Loucy (cell line): ENCODE results near the gene GHSR.

ENCODE experiments used
- H2AFZ ChIP-seq: fragments of 200-600 bp; sonication (generic); 2 replicates; pipeline ENCODE4 v1.6.0; 2016; ENCODE audit warnings: antibody characterized with exemption, mild to moderate bottlenecking, low read length, moderate library complexity
- H3F3A ChIP-seq: fragments of 200-600 bp; 2 replicates; pipeline ENCODE4 v1.6.0; 2016; ENCODE audit warnings: antibody characterized with exemption, low read depth, mild to moderate bottlenecking
- H3K27me3 ChIP-seq: fragments of 200-600 bp; sonication (generic); 2 replicates; pipeline ENCODE4 v1.6.1; 2014; ENCODE audit warnings: low read length, mild to moderate bottlenecking; ENCODE audit not compliant: insufficient read depth, poor library complexity, severe bottlenecking
- H3K36me3 ChIP-seq: fragments of 200-600 bp; sonication (generic); 2 replicates; pipeline ENCODE4 v1.6.1; 2016; ENCODE audit warnings: low read length; ENCODE audit not compliant: insufficient read depth
- H3K4me1 ChIP-seq: fragments of 200-600 bp; sonication (generic); 2 replicates; pipeline ENCODE4 v1.5.1; 2014; ENCODE audit warnings: low read length, mild to moderate bottlenecking; ENCODE audit not compliant: insufficient read depth, poor library complexity, severe bottlenecking
- H3K4me2 ChIP-seq: fragments of 200-600 bp; sonication (generic); 2 replicates; pipeline ENCODE4 v1.6.0; 2014; ENCODE audit warnings: antibody characterized with exemption, low read length, low read depth, mild to moderate bottlenecking; ENCODE audit not compliant: poor library complexity, severe bottlenecking
- H3K4me3 ChIP-seq: fragments of 200-600 bp; sonication (generic); 2 replicates; pipeline ENCODE4 v1.5.1; 2014; ENCODE audit warnings: low read length, mild to moderate bottlenecking, mixed read lengths; ENCODE audit not compliant: poor library complexity, severe bottlenecking
- H3K79me2 ChIP-seq: fragments of 200-600 bp; sonication (generic); 2 replicates; pipeline ENCODE4 v1.6.1; 2014; ENCODE audit warnings: low read length; ENCODE audit not compliant: insufficient read depth
- H3K9ac ChIP-seq: fragments of 200-600 bp; sonication (generic); 2 replicates; pipeline ENCODE4 v1.6.0; 2014; ENCODE audit warnings: mild to moderate bottlenecking, low read depth, low read length, moderate library complexity; ENCODE audit not compliant: poor library complexity, severe bottlenecking
- H3K9me2 ChIP-seq: fragments of 200-600 bp; sonication (generic); replicated peaks from 2 replicates; pipeline ENCODE4 v1.6.1; 2016; ENCODE audit warnings: low read depth, low read length, mixed read lengths
- H3K9me3 ChIP-seq: fragments of 200-600 bp; sonication (generic); 2 replicates; pipeline ENCODE4 v1.6.1; 2014; ENCODE audit warnings: mild to moderate bottlenecking, antibody characterized with exemption, low read length, low read depth; ENCODE audit not compliant: insufficient read depth
- H4K20me1 ChIP-seq: fragments of 200-600 bp; sonication (generic); 2 replicates; pipeline ENCODE4 v1.6.0; 2014; ENCODE audit warnings: antibody characterized with exemption, low read length, mild to moderate bottlenecking; ENCODE audit not compliant: insufficient read depth, poor library complexity, severe bottlenecking
- EZH2phosphoT487 ChIP-seq: fragments of 200-600 bp; IDR thresholded peaks from 2 replicates; pipeline ENCODE4 v1.6.1; 2018; ENCODE audit warnings: antibody characterized with exemption, mild to moderate bottlenecking, moderate library complexity, borderline replicate concordance
- TF ChIP-seq, protein P1 (sequence below): fragments of 200-600 bp; sonication (generic); conservative IDR thresholded peaks from 2 replicates; pipeline ENCODE4 v1.5.1; 2014; ENCODE audit warnings: mild to moderate bottlenecking, antibody characterized with exemption, low read length

Gene GHSR

DNA sequence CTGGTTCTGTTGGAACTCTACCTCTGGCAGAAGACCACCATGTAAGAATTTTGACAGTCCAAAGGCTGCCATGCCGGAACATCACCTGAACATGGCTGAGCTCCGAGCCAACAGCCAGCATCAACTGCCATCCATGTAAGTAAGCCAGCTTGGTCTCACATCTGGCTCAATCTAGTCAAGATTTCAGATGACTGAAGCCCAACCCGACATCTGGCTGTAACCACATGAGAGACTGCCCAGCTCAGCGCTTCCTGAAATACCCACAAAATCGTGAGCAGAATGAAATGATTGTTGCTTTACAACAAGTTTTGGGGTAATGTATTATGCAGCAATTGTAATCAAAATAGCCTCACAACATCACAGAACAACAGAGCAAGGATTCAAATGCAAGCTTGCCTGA lies 32.9 kb downstream of the GHSR start:
- Histone ChIP-seq H3K9me3 (no peaks in the 10 kb centered on the region), H2AFZ (no peak overlapping the region), H3F3A (no peaks in the 10 kb centered on the region), H3K9me2 (no peaks in the 10 kb centered on the region), H3K4me2 (no peak overlapping the region), H3K79me2 (no peaks in the 10 kb centered on the region), H3K36me3 (no peaks in the 10 kb centered on the region), H4K20me1 (no peaks in the 10 kb centered on the region), H3K9ac (no peak overlapping the region), H3K4me1 (no peaks in the 10 kb centered on the region), H3K4me3 (no peak overlapping the region), H3K27me3 (no peaks in the 10 kb centered on the region)
- TF ChIP-seq EZH2phosphoT487, result no peak
- TF ChIP-seq, protein P1, sequence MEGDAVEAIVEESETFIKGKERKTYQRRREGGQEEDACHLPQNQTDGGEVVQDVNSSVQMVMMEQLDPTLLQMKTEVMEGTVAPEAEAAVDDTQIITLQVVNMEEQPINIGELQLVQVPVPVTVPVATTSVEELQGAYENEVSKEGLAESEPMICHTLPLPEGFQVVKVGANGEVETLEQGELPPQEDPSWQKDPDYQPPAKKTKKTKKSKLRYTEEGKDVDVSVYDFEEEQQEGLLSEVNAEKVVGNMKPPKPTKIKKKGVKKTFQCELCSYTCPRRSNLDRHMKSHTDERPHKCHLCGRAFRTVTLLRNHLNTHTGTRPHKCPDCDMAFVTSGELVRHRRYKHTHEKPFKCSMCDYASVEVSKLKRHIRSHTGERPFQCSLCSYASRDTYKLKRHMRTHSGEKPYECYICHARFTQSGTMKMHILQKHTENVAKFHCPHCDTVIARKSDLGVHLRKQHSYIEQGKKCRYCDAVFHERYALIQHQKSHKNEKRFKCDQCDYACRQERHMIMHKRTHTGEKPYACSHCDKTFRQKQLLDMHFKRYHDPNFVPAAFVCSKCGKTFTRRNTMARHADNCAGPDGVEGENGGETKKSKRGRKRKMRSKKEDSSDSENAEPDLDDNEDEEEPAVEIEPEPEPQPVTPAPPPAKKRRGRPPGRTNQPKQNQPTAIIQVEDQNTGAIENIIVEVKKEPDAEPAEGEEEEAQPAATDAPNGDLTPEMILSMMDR, result no peak

DNA sequence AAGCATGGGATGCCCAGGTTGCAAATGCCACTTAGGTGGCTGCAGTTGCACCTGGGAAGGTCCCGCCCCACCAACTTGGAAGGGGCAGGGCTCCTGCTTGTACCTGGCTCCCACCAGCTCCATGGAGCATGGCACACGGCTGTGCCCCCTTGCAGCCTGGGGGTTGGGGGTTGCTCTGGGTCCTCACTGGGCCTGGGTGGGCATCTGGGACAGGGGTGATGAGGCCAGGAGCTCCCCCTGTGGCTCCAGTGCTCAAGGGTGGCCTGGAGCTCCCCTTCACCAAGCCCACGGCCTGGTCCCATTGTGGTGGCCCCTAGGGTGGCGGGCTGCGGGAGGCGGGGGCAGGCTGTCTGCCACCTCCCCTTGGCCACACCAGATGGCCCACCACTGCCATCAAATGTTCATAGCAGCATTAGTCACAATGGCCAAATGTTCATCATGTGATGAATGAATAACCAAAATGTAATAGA lies 36.7 kb downstream of the GHSR start:
- no peaks in the 10 kb centered on the region for H3K27me3 ChIP-seq
- H3K4me1 ChIP-seq, result no peaks in the 10 kb centered on the region
- no peaks in the 10 kb centered on the region for H3K36me3 ChIP-seq
- H3K79me2 ChIP-seq, result no peaks in the 10 kb centered on the region
- no peak overlapping the region for H3K4me3 ChIP-seq
- no peak overlapping the region for H2AFZ ChIP-seq
- no peak overlapping the region for H3K9ac ChIP-seq
- no peaks in the 10 kb centered on the region for H3F3A ChIP-seq
- no peaks in the 10 kb centered on the region for H3K9me2 ChIP-seq
- H4K20me1 ChIP-seq, result no peaks in the 10 kb centered on the region
- no peak for TF ChIP-seq EZH2phosphoT487
- H3K9me3 ChIP-seq, result no peaks in the 10 kb centered on the region
- H3K4me2 ChIP-seq, result no peak overlapping the region

GRCh38 chr3:172410702-172411477 lies 37.4 kb downstream of the GHSR start:
- no peak overlapping the region for H3K4me2 ChIP-seq
- H3K79me2 ChIP-seq, result no peaks in the 10 kb centered on the region
- H3K4me1 ChIP-seq, result no peaks in the 10 kb centered on the region
- H4K20me1 ChIP-seq, result no peaks in the 10 kb centered on the region
- H3K9ac ChIP-seq, result no peak overlapping the region
- H3K4me3 ChIP-seq, result no peak overlapping the region
- H3F3A ChIP-seq, result no peaks in the 10 kb centered on the region
- no peaks in the 10 kb centered on the region for H3K27me3 ChIP-seq
- no peaks in the 10 kb centered on the region for H3K9me2 ChIP-seq
- H3K36me3 ChIP-seq, result no peaks in the 10 kb centered on the region
- no peak overlapping the region for H2AFZ ChIP-seq
- no peak for TF ChIP-seq EZH2phosphoT487
- TF ChIP-seq, protein P1, result no peak
- no peaks in the 10 kb centered on the region for H3K9me3 ChIP-seq

GRCh38 chr3:172407872-172408271 lies 40.4 kb downstream of the GHSR start:
- Histone ChIP-seq H4K20me1 (no peaks in the 10 kb centered on the region), H3K79me2 (no peaks in the 10 kb centered on the region), H2AFZ (no peak overlapping the region)

More at GRCh38 chr3:172407872-172408271, 40.4 kb downstream of the GHSR start:
- no peaks in the 10 kb centered on the region for H3K36me3 ChIP-seq
- no peaks in the 10 kb centered on the region for H3K4me1 ChIP-seq
- no peaks in the 10 kb centered on the region for H3K9me2 ChIP-seq
- no peaks in the 10 kb centered on the region for H3K9me3 ChIP-seq
- no peak overlapping the region for H3K4me3 ChIP-seq
- H3K9ac ChIP-seq, result no peak overlapping the region
- TF ChIP-seq, protein P1, result no peak
- TF ChIP-seq EZH2phosphoT487, result no peak
- H3K27me3 ChIP-seq, result no peaks in the 10 kb centered on the region
- no peaks in the 10 kb centered on the region for H3F3A ChIP-seq
- H3K4me2 ChIP-seq, result no peak overlapping the region
